Kidney (tissue), 14 donors: ENCODE data around the gene NDUFB1. TPM values are rescaled to one million over a fixed set of nuclear protein-coding genes. Genes with fewer than 3 reads are reported as not detected.

Source experiments
- DNase-seq, 5 donors: peaks; one replicate each; pipeline ENCODE4 v3.0.0-alpha.2; 2013 to 2020
- FAIRE-seq: peaks from 2 replicates; lab custom pipeline; 2012; peaks lifted over from hg19 to GRCh38; lab: Jason Lieb, UNC
- H3K27ac ChIP-seq, 2 donors: one replicate each; pipeline ENCODE4 v1.7.0; 2013; ENCODE audit warnings: low read depth in 2 of 2, low read length in 2 of 2, inconsistent platforms in 1 of 2
- H3K27me3 ChIP-seq: one replicate; pipeline ENCODE4 v1.7.1; 2013; ENCODE audit warnings: low read length, inconsistent platforms; ENCODE audit not compliant: control insufficient read depth, insufficient read depth
- H3K36me3 ChIP-seq, 3 donors: one replicate each; pipeline versions ENCODE4 v1.7.0 to v1.7.1; 2013; ENCODE audit warnings: low read length in 3 of 3, control low read depth in 1 of 3, inconsistent platforms in 1 of 3; ENCODE audit not compliant: insufficient read depth in 3 of 3, control insufficient read depth in 2 of 3
- H3K4me1 ChIP-seq, 3 donors: one replicate each; pipeline versions ENCODE4 v1.7.0 to v1.7.1; 2013; ENCODE audit warnings: low read length in 3 of 3, inconsistent platforms in 1 of 3, low read depth in 1 of 3; ENCODE audit not compliant: control insufficient read depth in 2 of 3, insufficient read depth in 2 of 3
- H3K4me3 ChIP-seq, 3 donors: one replicate each; pipeline versions ENCODE4 v1.7.0 to v1.8.1; 2013; ENCODE audit warnings: low read length in 3 of 3, control low read depth in 1 of 3, inconsistent platforms in 1 of 3
- H3K9ac ChIP-seq, 3 donors: one replicate each; pipeline versions ENCODE4 v1.7.0 to v1.7.1; 2013; ENCODE audit warnings: low read length in 3 of 3, control low read depth in 1 of 3, inconsistent platforms in 1 of 3
- H3K9me3 ChIP-seq, 3 donors: one replicate each; pipeline versions ENCODE4 v1.7.0 to v1.7.1; 2013; ENCODE audit warnings: low read length in 3 of 3, control low read depth in 1 of 3, inconsistent platforms in 1 of 3; ENCODE audit not compliant: control insufficient read depth in 2 of 3, insufficient read depth in 1 of 3
- CTCF ChIP-seq: IDR thresholded peaks from 3 replicates; pipeline ENCODE4 v1.5.1; 2012; ENCODE audit warnings: mild to moderate bottlenecking, moderate library complexity, borderline replicate concordance; ENCODE audit not compliant: insufficient read depth; ENCODE audit errors: extremely low read depth
- intact Hi-C: fragments of 100-400 bp; cut with DNase I; formaldehyde crosslinking; loops from one replicate; pipeline ENCODE4 v1.11.1; 2022
- polyA plus RNA-seq: library from polyadenylated mRNA; stranded (reverse); fragments of 350-450 nt; fragmentation: Illumina TruSeq; extraction: RNeasy Lipid Tissue Mini Kit (QIAGEN cat#74804); gene quantifications from one replicate; pipeline ENCODE4 v1.2.3, GENCODE V29; 2014; ENCODE audit warnings: low read depth, low replicate concordance; ENCODE audit not compliant: insufficient read depth
- total RNA-seq: library from RNA; stranded (reverse); fragmentation: NEBNext Ultra II Directional; extraction: Animal tissue kit (Norgen Biotek cat#: 25700); gene quantifications from one replicate; pipeline ENCODE4 v1.2.1, GENCODE V29; 2021
- donor health status: control.
- donor health status: control.
- donor health status: control.
- donor health status: control.
- donor health status: control.
- donor health status: DM: yes; HTN: yes; CAD: no.
- donor health status: Normal renal cell carcinoma (clear cell type).

Gene NDUFB1
- total and polyA plus RNA-seq, 2 donors from 2014 or later, result 128 to 1,129 TPM

- no peak overlapping the region for H3K4me3 ChIP-seq
- no peaks in the 10 kb centered on the region for H3K27me3 ChIP-seq
- peaks cover 11 to 30% (median 19%) of the 10 kb centered on the region in 3 donors for H3K36me3 ChIP-seq
- no peak for TF ChIP-seq CTCF
- no peaks in the 10 kb centered on the region for H3K9me3 ChIP-seq
- FAIRE-seq, result no peak
- intact Hi-C loops, result no loop called here
- no peak overlapping the region for H3K9ac ChIP-seq
- DNase-seq, result no peak
- no peak overlapping the region for H3K27ac ChIP-seq
- no peaks in the 10 kb centered on the region for H3K4me1 ChIP-seq
Measured at GRCh38 chr14:92153581-92153980, 32.1 kb upstream of the NDUFB1 start.

DNA sequence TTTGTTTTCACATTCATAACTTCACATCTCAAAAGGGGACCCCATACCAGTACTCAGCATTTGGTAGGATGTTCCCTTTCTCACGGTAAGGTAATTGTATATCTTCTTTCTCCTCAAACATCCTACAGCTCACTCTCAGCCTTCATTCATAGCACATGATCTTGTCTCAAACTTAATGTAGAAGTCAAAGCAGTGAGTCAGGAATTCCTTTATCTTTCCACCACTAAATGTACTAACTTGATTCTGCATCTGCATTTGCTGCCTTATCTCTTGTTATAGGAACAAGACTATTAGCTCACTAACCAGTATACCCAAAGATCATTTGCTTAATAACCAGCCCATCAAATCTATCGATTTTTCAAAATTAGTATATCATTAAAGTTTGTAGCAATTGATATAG, 23.2 kb upstream of the NDUFB1 start:
- no peak overlapping the region for H3K27ac ChIP-seq
- no peaks in the 10 kb centered on the region for H3K9me3 ChIP-seq
- no peaks in the 10 kb centered on the region for H3K4me1 ChIP-seq
- intact Hi-C loops, result no loop called here
- H3K4me3 ChIP-seq, result no peak overlapping the region
- FAIRE-seq (no peak), DNase-seq (no peak)
- peaks cover 17 to 31% (median 18%) of the 10 kb centered on the region in 3 donors for H3K36me3 ChIP-seq
- no peak for TF ChIP-seq CTCF
- no peaks in the 10 kb centered on the region for H3K27me3 ChIP-seq
- no peak overlapping the region for H3K9ac ChIP-seq

DNA sequence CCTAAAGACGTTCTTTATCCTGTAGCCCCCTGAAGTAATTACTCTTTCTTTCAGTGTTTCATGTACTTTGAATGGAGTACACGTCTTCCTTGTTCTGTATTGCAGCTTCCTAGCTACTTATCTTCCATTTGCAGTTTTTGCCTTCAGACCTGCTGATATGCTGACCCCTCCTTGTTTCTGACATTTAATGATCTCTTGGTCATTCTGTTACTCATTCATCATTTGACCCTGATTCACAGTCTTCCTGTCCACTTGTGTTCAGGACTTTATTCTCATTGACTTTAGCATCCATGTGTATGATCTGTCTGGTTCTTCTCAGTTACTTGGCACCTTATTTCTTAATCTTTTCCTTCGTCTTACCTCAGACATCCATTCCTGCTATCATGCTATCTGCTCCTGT, 22.5 kb upstream of the NDUFB1 start:
- peaks cover 17 to 31% (median 18%) of the 10 kb centered on the region in 3 donors for H3K36me3 ChIP-seq
- intact Hi-C loops, result no loop called here

More for the DNA sequence above, 22.5 kb upstream of the NDUFB1 start:
- FAIRE-seq (no peak), DNase-seq (no peak)
- Histone ChIP-seq H3K4me1 (no peaks in the 10 kb centered on the region), H3K4me3 (no peak overlapping the region), H3K27ac (no peak overlapping the region), H3K9me3 (no peaks in the 10 kb centered on the region), H3K27me3 (no peaks in the 10 kb centered on the region), H3K9ac (no peak overlapping the region)
- no peak for TF ChIP-seq CTCF
